ENCODE measurements around the gene EXD3. TPM values are rescaled to one million over a fixed set of nuclear protein-coding genes. Genes with fewer than 3 reads are reported as not detected.
A peak's percentile ranks its signal among the peaks of the same experiment; 100 is the strongest.

Gene EXD3
- total and polyA plus RNA-seq, 2 donors from 2014 or later: 18.9 to 44.5 TPM

GRCh38 chr9:137306066-137306849 is 116.7 kb downstream of the EXD3 start:
- Histone ChIP-seq H3K4me1 (ENCODE audit: control insufficient read depth in 2 of 3, insufficient read depth in 2 of 3, low read depth in 1 of 3, low read length in 3 of 3) (peaks cover 0 to 21% (median 11%) of the 10 kb centered on the region in 3 donors), H3K27me3 (ENCODE audit: control insufficient read depth, insufficient read depth, low read length) (no peaks in the 10 kb centered on the region), H3K4me3 (ENCODE audit: low read length in 3 of 3) (no peak overlapping the region), H3K9me3 (ENCODE audit: control insufficient read depth in 2 of 3, insufficient read depth in 1 of 3, low read length in 3 of 3) (no peaks in the 10 kb centered on the region), H3K9ac (ENCODE audit: low read length in 3 of 3) (peak overlapping the region in 1 of 3 donors; percentile 41), H3K36me3 (ENCODE audit: control insufficient read depth in 2 of 3, insufficient read depth in 3 of 3, low read length in 3 of 3) (no peaks in the 10 kb centered on the region), H3K27ac (ENCODE audit: low read depth in 2 of 2, low read length in 2 of 2) (peak overlapping the region; percentile 78 to 85)
- FAIRE-seq: no peak
- no peak for TF ChIP-seq CTCF (IDR thresholded peaks at IDR 0.05; ENCODE audit: borderline replicate concordance, extremely low read depth, insufficient read depth)
- DNase-seq: peak in 3 of 5 donors; percentile 64 to 81 (median 78)
- intact Hi-C loops (cut with DNase I): no loop called here

- intact Hi-C loops (cut with DNase I): no loop called here
- Histone ChIP-seq H3K27ac (ENCODE audit: low read depth in 2 of 2, low read length in 2 of 2) (peak overlapping the region; percentile 78 to 85), H3K4me1 (ENCODE audit: control insufficient read depth in 2 of 3, insufficient read depth in 2 of 3, low read depth in 1 of 3, low read length in 3 of 3) (peaks cover 0 to 21% (median 11%) of the 10 kb centered on the region in 3 donors), H3K4me3 (ENCODE audit: low read length in 3 of 3) (peak overlapping the region in 1 of 3 donors; percentile 29), H3K9ac (ENCODE audit: low read length in 3 of 3) (peak overlapping the region in 1 of 3 donors; percentile 41), H3K36me3 (ENCODE audit: control insufficient read depth in 2 of 3, insufficient read depth in 3 of 3, low read length in 3 of 3) (no peaks in the 10 kb centered on the region), H3K27me3 (ENCODE audit: control insufficient read depth, insufficient read depth, low read length) (no peaks in the 10 kb centered on the region), H3K9me3 (ENCODE audit: control insufficient read depth in 2 of 3, insufficient read depth in 1 of 3, low read length in 3 of 3) (no peaks in the 10 kb centered on the region)
- DNase-seq (peak in 1 of 5 donors; percentile 87), FAIRE-seq (no peak)
- TF ChIP-seq CTCF (IDR thresholded peaks at IDR 0.05; ENCODE audit: borderline replicate concordance, extremely low read depth, insufficient read depth): no peak
Measured at GRCh38 chr9:137305798-137306065, 117.2 kb downstream of the EXD3 start.

- TF ChIP-seq CTCF (IDR thresholded peaks at IDR 0.05; ENCODE audit: borderline replicate concordance, extremely low read depth, insufficient read depth): no peak
- Histone ChIP-seq H3K4me1 (ENCODE audit: control insufficient read depth in 2 of 3, insufficient read depth in 2 of 3, low read depth in 1 of 3, low read length in 3 of 3) (peaks cover 0 to 21% (median 11%) of the 10 kb centered on the region in 3 donors), H3K27me3 (ENCODE audit: control insufficient read depth, insufficient read depth, low read length) (no peaks in the 10 kb centered on the region), H3K27ac (ENCODE audit: low read depth in 2 of 2, low read length in 2 of 2) (peak overlapping the region; percentile 78 to 85), H3K36me3 (ENCODE audit: control insufficient read depth in 2 of 3, insufficient read depth in 3 of 3, low read length in 3 of 3) (no peaks in the 10 kb centered on the region), H3K9me3 (ENCODE audit: control insufficient read depth in 2 of 3, insufficient read depth in 1 of 3, low read length in 3 of 3) (no peaks in the 10 kb centered on the region), H3K9ac (ENCODE audit: low read length in 3 of 3) (peak overlapping the region in 1 of 3 donors; percentile 41), H3K4me3 (ENCODE audit: low read length in 3 of 3) (peak overlapping the region in 1 of 3 donors; percentile 29)
- intact Hi-C loops (cut with DNase I): no loop called here
- peak; percentile 82 to 91 (median 88) for DNase-seq
- FAIRE-seq: no peak
Measured at GRCh38 chr9:137305060-137305797, 117.7 kb downstream of the EXD3 start.
